ENCODE measurements around the gene GHSR.
"Not testable (repeated sequence)": the region's sequence is repeated elsewhere in the genome, so short reads cannot be mapped to it uniquely, and the experiment has no call there.

Gene GHSR, protein sequence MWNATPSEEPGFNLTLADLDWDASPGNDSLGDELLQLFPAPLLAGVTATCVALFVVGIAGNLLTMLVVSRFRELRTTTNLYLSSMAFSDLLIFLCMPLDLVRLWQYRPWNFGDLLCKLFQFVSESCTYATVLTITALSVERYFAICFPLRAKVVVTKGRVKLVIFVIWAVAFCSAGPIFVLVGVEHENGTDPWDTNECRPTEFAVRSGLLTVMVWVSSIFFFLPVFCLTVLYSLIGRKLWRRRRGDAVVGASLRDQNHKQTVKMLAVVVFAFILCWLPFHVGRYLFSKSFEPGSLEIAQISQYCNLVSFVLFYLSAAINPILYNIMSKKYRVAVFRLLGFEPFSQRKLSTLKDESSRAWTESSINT

DNA sequence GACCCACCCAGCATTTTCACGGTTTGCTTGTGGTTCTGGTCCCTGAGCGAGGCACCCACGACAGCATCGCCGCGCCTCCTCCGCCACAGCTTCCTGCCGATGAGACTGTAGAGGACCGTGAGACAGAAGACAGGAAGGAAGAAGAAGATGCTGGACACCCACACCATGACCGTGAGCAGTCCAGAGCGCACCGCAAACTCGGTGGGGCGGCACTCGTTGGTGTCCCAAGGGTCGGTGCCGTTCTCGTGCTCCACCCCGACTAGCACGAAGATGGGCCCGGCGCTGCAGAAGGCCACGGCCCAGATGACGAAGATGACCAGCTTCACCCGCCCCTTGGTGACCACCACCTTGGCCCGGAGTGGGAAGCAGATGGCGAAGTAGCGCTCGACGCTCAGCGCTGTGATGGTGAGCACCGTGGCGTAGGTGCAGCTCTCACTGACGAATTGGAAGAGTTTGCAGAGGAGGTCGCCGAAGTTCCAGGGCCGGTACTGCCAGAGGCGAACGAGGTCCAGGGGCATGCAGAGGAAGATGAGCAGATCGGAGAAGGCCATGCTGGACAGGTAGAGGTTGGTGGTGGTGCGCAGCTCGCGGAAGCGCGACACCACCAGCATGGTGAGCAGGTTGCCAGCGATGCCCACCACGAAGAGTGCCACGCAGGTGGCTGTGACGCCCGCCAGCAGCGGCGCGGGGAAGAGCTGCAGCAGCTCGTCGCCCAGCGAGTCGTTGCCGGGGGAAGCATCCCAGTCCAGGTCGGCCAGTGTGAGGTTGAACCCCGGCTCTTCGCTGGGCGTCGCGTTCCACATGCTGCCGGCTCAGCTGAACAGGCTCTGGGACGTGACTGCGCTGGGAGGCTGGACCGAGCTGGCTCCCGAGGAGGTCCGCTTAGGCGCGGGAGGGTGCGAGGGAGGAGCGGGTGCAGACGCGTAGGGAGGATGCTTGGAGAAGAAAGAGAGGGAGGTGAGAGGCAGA lies at the start of gene GHSR:
GHSR (minus strand) TSS at position 846 of the 969 bp plus-strand sequence; CDS start at position 803, 43 bp downstream.
- Histone ChIP-seq H3K36me3 (ENCODE audit: control insufficient read depth, insufficient read depth, low read length) (no peaks in the 10 kb centered on the region), H3K27ac (ENCODE audit: low read depth, low read length) (no peak within 1 kb of the TSS), H3K27me3 (ENCODE audit: control insufficient read depth, insufficient read depth, low read length) (peaks cover 74% of the 10 kb centered on the region), H3K4me1 (ENCODE audit: control insufficient read depth, insufficient read depth, low read length) (peaks cover 17% of the 10 kb centered on the region; the same call in 1 of the 2 replicates), H3K4me3 (ENCODE audit: low read depth, low read length) (peak within 1 kb of the TSS; percentile 48), H3K9me3 (ENCODE audit: control insufficient read depth, insufficient read depth, low read length) (no peaks in the 10 kb centered on the region), H3K9ac (ENCODE audit: low read depth, low read length) (no peak within 1 kb of the TSS)

DNA sequence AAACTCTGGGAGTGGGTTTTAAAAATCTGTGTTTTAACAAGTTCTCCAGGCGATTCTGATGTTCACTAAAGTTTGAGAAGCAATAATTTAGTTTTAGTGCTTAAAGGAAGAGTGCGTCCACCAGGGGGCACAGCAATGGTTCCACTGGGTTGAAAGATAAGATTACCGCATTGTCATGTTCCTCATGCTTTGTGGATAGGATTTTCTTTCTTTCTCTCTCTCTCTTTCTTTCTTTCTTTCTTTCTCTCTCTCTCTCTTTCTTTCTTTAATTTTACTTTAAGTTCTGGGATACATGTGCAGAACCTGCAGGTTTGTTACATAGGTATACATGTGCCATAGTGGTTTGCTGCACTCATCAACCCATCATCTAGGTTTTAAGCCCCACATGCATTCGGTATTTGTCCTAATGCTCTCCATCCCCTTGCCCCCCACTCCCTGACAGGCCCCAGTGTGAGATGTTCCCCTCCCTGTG lies 42.0 kb upstream of the GHSR start:
- H3K9me3 ChIP-seq (ENCODE audit: control insufficient read depth, insufficient read depth, low read length); H3K36me3 ChIP-seq (ENCODE audit: control insufficient read depth, insufficient read depth, low read length); H3K27ac ChIP-seq (ENCODE audit: low read depth, low read length); H3K27me3 ChIP-seq (ENCODE audit: control insufficient read depth, insufficient read depth, low read length); H3K4me1 ChIP-seq (ENCODE audit: control insufficient read depth, insufficient read depth, low read length); H3K4me3 ChIP-seq (ENCODE audit: low read depth, low read length); H3K9ac ChIP-seq (ENCODE audit: low read depth, low read length): not testable (repeated sequence)

DNA sequence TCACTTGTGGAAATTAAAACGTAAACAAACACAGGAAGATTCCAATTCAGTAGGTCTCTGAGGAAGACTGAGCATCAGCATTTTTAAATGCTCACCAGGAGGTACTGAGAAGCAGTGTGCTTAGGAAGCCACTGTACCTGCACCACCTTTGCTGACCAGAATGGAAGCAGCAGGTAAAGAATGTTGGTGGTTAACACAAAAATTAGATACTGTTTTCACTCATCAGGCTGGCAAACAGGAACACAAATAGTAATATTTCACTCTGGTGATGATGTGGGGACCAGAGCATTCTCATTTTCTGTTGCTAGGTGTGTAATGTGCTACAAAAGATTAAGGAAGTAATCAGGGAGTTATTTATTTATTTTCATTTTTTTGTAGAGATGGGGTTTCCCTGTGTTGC lies 29.9 kb upstream of the GHSR start:
- no peaks in the 10 kb centered on the region for H3K9me3 ChIP-seq (ENCODE audit: control insufficient read depth, insufficient read depth, low read length)
- H3K4me1 ChIP-seq (ENCODE audit: control insufficient read depth, insufficient read depth, low read length) = no peaks in the 10 kb centered on the region
- no peak overlapping the region for H3K9ac ChIP-seq (ENCODE audit: low read depth, low read length)
- H3K4me3 ChIP-seq (ENCODE audit: low read depth, low read length) = no peak overlapping the region
- H3K36me3 ChIP-seq (ENCODE audit: control insufficient read depth, insufficient read depth, low read length) = no peaks in the 10 kb centered on the region
- no peak overlapping the region for H3K27ac ChIP-seq (ENCODE audit: low read depth, low read length)
- H3K27me3 ChIP-seq (ENCODE audit: control insufficient read depth, insufficient read depth, low read length) = no peaks in the 10 kb centered on the region

DNA sequence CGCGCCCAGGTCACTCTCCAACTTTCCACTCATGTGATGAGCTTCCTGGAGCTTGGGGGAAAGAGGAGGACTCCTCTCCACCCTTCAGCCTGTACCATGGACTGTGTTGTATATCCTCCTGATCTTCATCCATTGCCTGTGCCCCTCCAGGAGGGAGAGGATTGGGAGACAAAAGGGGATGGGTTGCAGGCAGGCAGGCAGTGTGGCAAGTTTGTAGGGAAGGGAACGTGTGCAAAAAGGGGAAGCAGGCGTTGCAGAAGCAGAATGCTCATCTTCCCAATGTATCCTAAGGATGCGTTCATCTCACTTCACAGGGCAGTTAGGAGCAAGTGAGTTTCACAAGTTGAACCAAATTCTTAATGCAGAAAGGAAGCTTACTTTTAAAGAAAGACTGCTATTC lies 28.1 kb upstream of the GHSR start:
- Histone ChIP-seq H3K27ac (ENCODE audit: low read depth, low read length) (no peak overlapping the region), H3K36me3 (ENCODE audit: control insufficient read depth, insufficient read depth, low read length) (no peaks in the 10 kb centered on the region), H3K9ac (ENCODE audit: low read depth, low read length) (no peak overlapping the region), H3K4me3 (ENCODE audit: low read depth, low read length) (no peak overlapping the region), H3K4me1 (ENCODE audit: control insufficient read depth, insufficient read depth, low read length) (no peaks in the 10 kb centered on the region), H3K27me3 (ENCODE audit: control insufficient read depth, insufficient read depth, low read length) (no peaks in the 10 kb centered on the region), H3K9me3 (ENCODE audit: control insufficient read depth, insufficient read depth, low read length) (no peaks in the 10 kb centered on the region)

DNA sequence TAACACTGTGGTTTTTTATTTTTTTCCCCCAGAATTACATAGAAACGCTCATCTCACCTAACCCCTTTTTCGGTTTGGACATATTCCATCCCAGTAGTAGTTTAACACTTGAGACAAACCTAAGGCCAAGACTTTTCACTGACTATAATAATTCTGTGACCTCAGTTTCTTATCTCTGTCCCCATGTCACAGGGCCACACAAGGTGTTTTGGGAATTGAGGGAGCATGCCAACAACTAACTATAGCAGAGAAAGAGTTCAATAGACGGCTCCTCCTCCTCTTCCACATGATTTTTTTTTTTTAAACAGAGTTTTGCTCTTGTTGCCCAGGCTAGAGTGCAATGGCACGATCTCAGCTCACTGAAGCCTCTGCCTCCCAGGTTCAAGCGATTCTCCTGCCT lies 27.4 kb upstream of the GHSR start:
- no peaks in the 10 kb centered on the region for H3K9me3 ChIP-seq (ENCODE audit: control insufficient read depth, insufficient read depth, low read length)
- no peak overlapping the region for H3K9ac ChIP-seq (ENCODE audit: low read depth, low read length)
- H3K27me3 ChIP-seq (ENCODE audit: control insufficient read depth, insufficient read depth, low read length) = no peaks in the 10 kb centered on the region
- no peaks in the 10 kb centered on the region for H3K4me1 ChIP-seq (ENCODE audit: control insufficient read depth, insufficient read depth, low read length)
- H3K27ac ChIP-seq (ENCODE audit: low read depth, low read length) = no peak overlapping the region
- no peaks in the 10 kb centered on the region for H3K36me3 ChIP-seq (ENCODE audit: control insufficient read depth, insufficient read depth, low read length)
- no peak overlapping the region for H3K4me3 ChIP-seq (ENCODE audit: low read depth, low read length)

DNA sequence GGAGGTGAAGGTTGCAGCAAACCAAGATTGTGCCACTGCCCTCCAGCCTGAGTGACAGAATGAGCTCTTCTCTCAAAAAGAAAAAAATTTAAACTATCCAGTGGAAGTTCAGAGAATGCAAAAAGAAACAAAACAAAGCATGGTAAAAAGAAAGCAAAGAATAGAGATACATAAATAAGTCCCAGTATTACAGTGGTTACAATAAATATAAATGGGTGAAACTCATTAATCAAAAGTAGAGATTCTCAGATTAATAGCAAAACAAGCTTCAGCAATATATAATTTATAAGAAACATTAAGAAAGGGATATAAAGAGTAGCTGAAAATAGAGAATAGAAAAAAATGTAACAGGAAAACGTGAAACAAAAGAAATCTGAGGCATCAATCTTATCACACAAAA lies 23.6 kb upstream of the GHSR start:
- no peak overlapping the region for H3K9ac ChIP-seq (ENCODE audit: low read depth, low read length)
- H3K27ac ChIP-seq (ENCODE audit: low read depth, low read length) = no peak overlapping the region
- H3K36me3 ChIP-seq (ENCODE audit: control insufficient read depth, insufficient read depth, low read length) = no peaks in the 10 kb centered on the region
- no peak overlapping the region for H3K4me3 ChIP-seq (ENCODE audit: low read depth, low read length)
- no peaks in the 10 kb centered on the region for H3K9me3 ChIP-seq (ENCODE audit: control insufficient read depth, insufficient read depth, low read length)
- no peaks in the 10 kb centered on the region for H3K4me1 ChIP-seq (ENCODE audit: control insufficient read depth, insufficient read depth, low read length)
- no peaks in the 10 kb centered on the region for H3K27me3 ChIP-seq (ENCODE audit: control insufficient read depth, insufficient read depth, low read length)

DNA sequence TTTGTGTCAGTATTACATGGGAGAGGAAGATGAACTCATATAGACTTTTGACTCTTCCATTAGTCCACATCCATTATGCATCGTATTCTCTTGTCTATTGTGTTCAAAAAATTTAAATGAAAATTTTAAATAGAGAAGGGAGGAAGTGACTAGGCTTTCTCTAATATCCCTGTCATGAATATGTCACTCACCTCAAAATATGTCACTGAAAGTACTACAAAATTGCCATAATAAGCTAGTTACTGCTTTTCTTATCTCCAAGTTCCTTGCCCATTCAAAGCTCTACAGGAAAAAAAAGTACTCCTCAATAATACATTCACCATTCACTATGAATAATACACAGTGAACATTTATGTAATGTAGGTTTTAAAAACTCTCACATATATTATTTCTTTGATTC lies 22.3 kb upstream of the GHSR start:
- H3K27ac ChIP-seq (ENCODE audit: low read depth, low read length) = no peak overlapping the region
- no peak overlapping the region for H3K9ac ChIP-seq (ENCODE audit: low read depth, low read length)
- H3K27me3 ChIP-seq (ENCODE audit: control insufficient read depth, insufficient read depth, low read length) = no peaks in the 10 kb centered on the region
- no peak overlapping the region for H3K4me3 ChIP-seq (ENCODE audit: low read depth, low read length)
- H3K36me3 ChIP-seq (ENCODE audit: control insufficient read depth, insufficient read depth, low read length) = no peaks in the 10 kb centered on the region
- no peaks in the 10 kb centered on the region for H3K4me1 ChIP-seq (ENCODE audit: control insufficient read depth, insufficient read depth, low read length)
- H3K9me3 ChIP-seq (ENCODE audit: control insufficient read depth, insufficient read depth, low read length) = no peaks in the 10 kb centered on the region

DNA sequence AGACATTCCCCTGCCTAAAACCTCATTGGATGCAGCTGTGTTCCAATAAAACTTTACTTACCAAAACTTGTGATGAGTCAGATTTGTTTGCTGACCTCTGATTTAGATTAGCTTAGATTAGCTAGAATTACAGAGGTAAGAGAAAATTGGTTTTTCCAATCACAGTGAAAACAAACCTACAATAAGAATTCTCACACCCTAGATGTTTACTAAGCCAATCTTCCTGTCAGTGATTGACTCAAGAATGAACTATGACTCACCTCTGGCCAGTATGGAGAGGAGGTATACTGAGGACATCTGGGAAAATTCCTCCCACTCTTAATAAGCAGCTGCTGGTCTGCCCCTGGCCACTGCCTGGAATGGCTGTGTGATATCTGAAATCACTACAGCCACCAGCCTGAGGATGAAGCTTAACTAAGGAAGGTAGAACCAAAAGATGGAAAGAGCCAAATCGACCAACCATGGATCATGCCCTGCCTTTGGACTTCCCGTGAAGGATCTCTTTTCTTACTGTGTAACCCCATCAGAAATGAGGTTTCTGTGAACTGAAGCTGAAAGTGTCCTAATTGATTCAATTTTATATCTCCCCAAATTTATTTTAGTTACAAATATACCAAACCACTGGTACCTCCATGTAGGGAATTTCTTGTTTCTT lies 19.0 kb upstream of the GHSR start:
- Histone ChIP-seq H3K9ac (ENCODE audit: low read depth, low read length) (no peak overlapping the region), H3K36me3 (ENCODE audit: control insufficient read depth, insufficient read depth, low read length) (no peaks in the 10 kb centered on the region), H3K4me1 (ENCODE audit: control insufficient read depth, insufficient read depth, low read length) (no peaks in the 10 kb centered on the region), H3K9me3 (ENCODE audit: control insufficient read depth, insufficient read depth, low read length) (no peaks in the 10 kb centered on the region), H3K27me3 (ENCODE audit: control insufficient read depth, insufficient read depth, low read length) (no peaks in the 10 kb centered on the region), H3K4me3 (ENCODE audit: low read depth, low read length) (no peak overlapping the region), H3K27ac (ENCODE audit: low read depth, low read length) (peak overlapping the region; percentile 35)

DNA sequence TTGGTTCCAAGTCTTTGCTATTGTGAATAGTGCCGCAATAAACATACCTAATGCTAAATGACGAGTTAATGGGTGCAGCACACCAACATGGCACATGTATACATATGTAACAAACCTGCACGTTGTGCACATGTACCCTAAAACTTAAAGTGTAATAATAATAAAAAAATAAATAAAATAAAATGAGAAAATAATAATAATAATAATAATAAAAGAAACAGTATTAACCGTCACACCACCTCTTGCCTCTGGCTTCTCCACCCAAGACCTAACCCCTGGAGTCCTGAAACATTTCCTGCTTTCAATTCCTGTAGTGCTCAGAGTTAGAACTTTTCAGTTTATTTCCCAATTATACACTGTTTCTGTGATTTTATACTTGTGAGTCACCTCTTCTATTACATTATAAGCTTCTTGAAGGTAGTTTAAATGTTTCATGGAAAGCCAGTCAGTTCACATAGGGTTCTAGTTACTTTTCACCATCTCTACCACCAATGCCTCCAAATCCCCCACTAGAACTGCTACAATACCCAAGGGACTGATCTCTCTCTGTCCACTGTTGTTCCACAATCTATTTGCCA lies 18.4 kb upstream of the GHSR start:
- Histone ChIP-seq H3K9ac (ENCODE audit: low read depth, low read length) (no peak overlapping the region), H3K36me3 (ENCODE audit: control insufficient read depth, insufficient read depth, low read length) (no peaks in the 10 kb centered on the region), H3K4me1 (ENCODE audit: control insufficient read depth, insufficient read depth, low read length) (no peaks in the 10 kb centered on the region), H3K4me3 (ENCODE audit: low read depth, low read length) (no peak overlapping the region), H3K27me3 (ENCODE audit: control insufficient read depth, insufficient read depth, low read length) (no peaks in the 10 kb centered on the region), H3K9me3 (ENCODE audit: control insufficient read depth, insufficient read depth, low read length) (no peaks in the 10 kb centered on the region), H3K27ac (ENCODE audit: low read depth, low read length) (peak overlapping the region; percentile 35)

DNA sequence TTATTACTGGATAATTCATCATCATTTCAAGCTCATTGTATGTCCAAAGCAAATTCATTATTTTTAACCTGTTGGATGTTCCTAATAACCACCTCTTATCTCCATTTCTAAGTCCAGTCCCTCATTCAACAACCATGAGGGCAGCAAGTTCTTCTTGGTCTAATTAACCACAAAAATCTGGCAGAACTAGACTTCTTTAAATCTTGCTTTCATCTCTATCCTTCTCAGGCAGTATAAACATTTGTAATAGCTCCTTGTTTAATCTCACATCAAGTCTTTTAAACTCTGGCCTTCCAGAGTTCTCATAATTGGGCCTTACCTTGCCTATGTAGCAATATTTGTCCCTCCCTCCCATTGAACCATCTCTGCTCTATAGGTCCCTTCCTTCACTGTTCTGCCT lies 17.0 kb upstream of the GHSR start:
- no peak overlapping the region for H3K27ac ChIP-seq (ENCODE audit: low read depth, low read length)
- H3K4me1 ChIP-seq (ENCODE audit: control insufficient read depth, insufficient read depth, low read length) = no peaks in the 10 kb centered on the region
- H3K36me3 ChIP-seq (ENCODE audit: control insufficient read depth, insufficient read depth, low read length) = no peaks in the 10 kb centered on the region
- no peak overlapping the region for H3K4me3 ChIP-seq (ENCODE audit: low read depth, low read length)
- no peak overlapping the region for H3K9ac ChIP-seq (ENCODE audit: low read depth, low read length)
- H3K9me3 ChIP-seq (ENCODE audit: control insufficient read depth, insufficient read depth, low read length) = no peaks in the 10 kb centered on the region
- H3K27me3 ChIP-seq (ENCODE audit: control insufficient read depth, insufficient read depth, low read length) = no peaks in the 10 kb centered on the region
